IMR-90 (cell line): ENCODE measurements around the gene CCL27.

Source experiments
- BHLHE40 ChIP-seq: fragments of 150-350 bp; IDR thresholded peaks from 2 replicates; pipeline ENCODE4 v1.6.1; 2016; ENCODE audit warnings: mild to moderate bottlenecking, low read depth, low read length
- FOS ChIP-seq: fragments of 150-350 bp; IDR thresholded peaks from 2 replicates; pipeline ENCODE4 v1.6.1; 2016; ENCODE audit warnings: low read depth, low read length
- MAFK ChIP-seq: IDR thresholded peaks from 2 replicates; pipeline ENCODE4 v1.6.1; 2012; ENCODE audit warnings: low read depth, low read length, improper control_type of control experiment
- MAZ ChIP-seq: IDR thresholded peaks from 2 replicates; pipeline ENCODE4 v1.6.1; 2012; ENCODE audit warnings: low read depth, mild to moderate bottlenecking, low read length, improper control_type of control experiment, moderate library complexity, borderline replicate concordance
- MXI1 ChIP-seq: IDR thresholded peaks from 2 replicates; pipeline ENCODE4 v1.6.1; 2012; ENCODE audit warnings: low read depth, mild to moderate bottlenecking, low read length, moderate library complexity, borderline replicate concordance
- NFE2L2 ChIP-seq: fragments of 150-350 bp; IDR thresholded peaks from 2 replicates; pipeline ENCODE4 v1.6.1; 2016; ENCODE audit warnings: low read depth, mild to moderate bottlenecking, low read length
- POLR2A ChIP-seq: IDR thresholded peaks from 2 replicates; pipeline ENCODE4 v1.6.1; 2012; ENCODE audit warnings: mild to moderate bottlenecking, low read depth, low read length
- RAD21 ChIP-seq: IDR thresholded peaks from 2 replicates; pipeline ENCODE4 v1.6.1; 2012; ENCODE audit warnings: low read length, improper control_type of control experiment
- RCOR1 ChIP-seq: IDR thresholded peaks from 2 replicates; pipeline ENCODE4 v1.6.1; 2012; ENCODE audit warnings: mild to moderate bottlenecking, low read length, improper control_type of control experiment; ENCODE audit not compliant: insufficient replicate concordance
- RFX5 ChIP-seq: IDR thresholded peaks from 2 replicates; pipeline ENCODE4 v1.8.0; 2012; ENCODE audit warnings: low read depth, mild to moderate bottlenecking, low read length, moderate library complexity
- SMC3 ChIP-seq: fragments of 150-350 bp; IDR thresholded peaks from 2 replicates; pipeline ENCODE4 v1.6.1; 2016; ENCODE audit warnings: low read depth, mild to moderate bottlenecking, antibody characterized with exemption, low read length, moderate library complexity
- TF ChIP-seq, protein P1 (sequence below): conservative IDR thresholded peaks from 2 replicates; pipeline ENCODE4 v1.5.1; 2012; ENCODE audit warnings: mild to moderate bottlenecking, low read depth, low read length, improper control_type of control experiment
- TF ChIP-seq, protein P2 (sequence below): fragments of 150-350 bp; IDR thresholded peaks from 2 replicates; pipeline ENCODE4 v1.6.1; 2016; ENCODE audit warnings: low read depth, mild to moderate bottlenecking, low read length, moderate library complexity, borderline replicate concordance

DNA sequence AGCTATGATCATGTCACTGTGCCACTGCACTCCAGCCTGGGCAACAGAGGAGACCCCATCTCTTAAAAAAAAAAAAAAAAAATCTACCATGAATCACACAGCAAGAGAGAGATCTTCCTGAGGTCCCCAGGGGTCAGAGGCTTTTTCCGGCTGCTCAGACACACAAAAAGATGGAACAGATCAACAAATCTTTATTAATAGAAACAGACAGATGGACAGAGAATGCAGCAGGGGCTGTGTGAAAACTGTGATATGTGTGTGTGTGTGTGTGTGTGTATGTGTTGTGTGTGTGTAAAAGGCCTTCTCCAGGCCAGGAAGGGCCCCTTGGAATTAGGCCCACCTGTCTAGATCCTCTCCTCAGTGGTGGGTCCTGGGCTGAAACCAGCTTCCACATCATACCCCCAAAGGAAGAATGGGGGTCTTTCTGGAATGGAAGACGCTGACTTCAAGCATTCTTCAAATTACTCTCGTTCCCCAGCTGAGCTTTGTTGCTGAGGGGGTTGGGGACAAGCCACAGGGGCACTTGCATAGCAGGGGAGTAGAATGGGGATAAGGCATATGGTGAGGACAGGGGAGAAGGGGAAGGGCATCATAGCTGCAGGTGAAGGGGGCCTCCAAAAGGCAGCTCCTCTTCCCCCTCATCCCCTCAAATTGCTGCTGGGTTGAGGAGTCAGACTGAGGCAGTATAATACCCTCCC is 27.8 kb downstream of the CCL27 start:
- TF ChIP-seq, protein P1, sequence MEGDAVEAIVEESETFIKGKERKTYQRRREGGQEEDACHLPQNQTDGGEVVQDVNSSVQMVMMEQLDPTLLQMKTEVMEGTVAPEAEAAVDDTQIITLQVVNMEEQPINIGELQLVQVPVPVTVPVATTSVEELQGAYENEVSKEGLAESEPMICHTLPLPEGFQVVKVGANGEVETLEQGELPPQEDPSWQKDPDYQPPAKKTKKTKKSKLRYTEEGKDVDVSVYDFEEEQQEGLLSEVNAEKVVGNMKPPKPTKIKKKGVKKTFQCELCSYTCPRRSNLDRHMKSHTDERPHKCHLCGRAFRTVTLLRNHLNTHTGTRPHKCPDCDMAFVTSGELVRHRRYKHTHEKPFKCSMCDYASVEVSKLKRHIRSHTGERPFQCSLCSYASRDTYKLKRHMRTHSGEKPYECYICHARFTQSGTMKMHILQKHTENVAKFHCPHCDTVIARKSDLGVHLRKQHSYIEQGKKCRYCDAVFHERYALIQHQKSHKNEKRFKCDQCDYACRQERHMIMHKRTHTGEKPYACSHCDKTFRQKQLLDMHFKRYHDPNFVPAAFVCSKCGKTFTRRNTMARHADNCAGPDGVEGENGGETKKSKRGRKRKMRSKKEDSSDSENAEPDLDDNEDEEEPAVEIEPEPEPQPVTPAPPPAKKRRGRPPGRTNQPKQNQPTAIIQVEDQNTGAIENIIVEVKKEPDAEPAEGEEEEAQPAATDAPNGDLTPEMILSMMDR: no peak
- no peak for TF ChIP-seq MXI1
- TF ChIP-seq RAD21: no peak
- TF ChIP-seq SMC3: no peak
- no peak for TF ChIP-seq BHLHE40
- no peak for TF ChIP-seq MAZ
- no peak for TF ChIP-seq POLR2A
- TF ChIP-seq FOS: no peak
- TF ChIP-seq MAFK: no peak
- no peak for TF ChIP-seq RCOR1
- TF ChIP-seq, protein P2, sequence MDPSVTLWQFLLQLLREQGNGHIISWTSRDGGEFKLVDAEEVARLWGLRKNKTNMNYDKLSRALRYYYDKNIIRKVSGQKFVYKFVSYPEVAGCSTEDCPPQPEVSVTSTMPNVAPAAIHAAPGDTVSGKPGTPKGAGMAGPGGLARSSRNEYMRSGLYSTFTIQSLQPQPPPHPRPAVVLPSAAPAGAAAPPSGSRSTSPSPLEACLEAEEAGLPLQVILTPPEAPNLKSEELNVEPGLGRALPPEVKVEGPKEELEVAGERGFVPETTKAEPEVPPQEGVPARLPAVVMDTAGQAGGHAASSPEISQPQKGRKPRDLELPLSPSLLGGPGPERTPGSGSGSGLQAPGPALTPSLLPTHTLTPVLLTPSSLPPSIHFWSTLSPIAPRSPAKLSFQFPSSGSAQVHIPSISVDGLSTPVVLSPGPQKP: no peak
- TF ChIP-seq RFX5: no peak
- TF ChIP-seq NFE2L2: no peak
